ENCODE data around the gene KLK4. TPM values are rescaled to one million over a fixed set of nuclear protein-coding genes. Genes with fewer than 3 reads are reported as not detected.
"Not testable (repeated sequence)": the region's sequence is repeated elsewhere in the genome, so short reads cannot be mapped to it uniquely, and the experiment has no call there.

KLK4 gene
- total and polyA plus RNA-seq, 2 of the 4 experiments (the other 2 are of a cell fraction), result not detected

GRCh38 chr19:50896089-50896590, 15.1 kb downstream of the KLK4 start:
- dilution Hi-C loops (cut with HindIII; ENCODE audit: low sequenced_read_pairs, unreplicated experiment), result not testable (repeated sequence)
- WGBS, 2 experiments (ENCODE audit: extremely low coverage in 2 of 2, insufficient read length in 1 of 2), result no CpG with 5 or more reads among the region's 9 CpGs

More at GRCh38 chr19:50896089-50896590, 15.1 kb downstream of the KLK4 start:
- H3K9me1 ChIP-seq (ENCODE audit: insufficient read depth, low read length); H2AFZ ChIP-seq (replicated peaks; ENCODE audit: low read length, poor library complexity); H3K56ac ChIP-seq (ENCODE audit: extremely low read depth, insufficient read depth, low read length); H2BK15ac ChIP-seq (ENCODE audit: low read depth, low read length); POLR2A ChIA-PET (ENCODE audit: unreplicated experiment); ATAC-seq (ENCODE audit: low read depth); H4K91ac ChIP-seq (ENCODE audit: insufficient read depth, low read depth, low read length); CTCF ChIA-PET; H3K36me3 ChIP-seq (ENCODE audit: control insufficient read depth, insufficient read depth, low read length); H3K9ac ChIP-seq (ENCODE audit: low read depth, low read length); intact Hi-C loops (cut with micrococcal nuclease); BruUV-seq (replicated peaks); H4K8ac ChIP-seq (ENCODE audit: low read depth in 2 of 2, low read length in 2 of 2); H3K4me1 ChIP-seq (ENCODE audit: control insufficient read depth, insufficient read depth, low read length); H4K5ac ChIP-seq (ENCODE audit: low read depth, low read length); H4K20me1 ChIP-seq (ENCODE audit: insufficient read depth, low read length); H3K18ac ChIP-seq (ENCODE audit: low read depth, low read length); H3K4ac ChIP-seq (ENCODE audit: low read depth, low read length); H3K79me1 ChIP-seq (ENCODE audit: low read depth in 1 of 2, low read length in 2 of 2); H3K14ac ChIP-seq (replicated peaks; ENCODE audit: low read depth, low read length); in situ Hi-C loops (cut with MboI; ENCODE audit: low sequenced_read_pairs); H2AK9ac ChIP-seq (replicated peaks; ENCODE audit: low read depth, low read length, poor library complexity); H3K4me2 ChIP-seq (ENCODE audit: low read depth, low read length); H2AK5ac ChIP-seq (ENCODE audit: low read depth, low read length); H3K27me3 ChIP-seq (ENCODE audit: control insufficient read depth, insufficient read depth, low read length); H3K23ac ChIP-seq (ENCODE audit: low read depth, low read length); H3K9me3 ChIP-seq (ENCODE audit: control insufficient read depth, insufficient read depth, low read length); H2BK5ac ChIP-seq (ENCODE audit: low read depth, low read length, poor library complexity, severe bottlenecking); H3K27ac ChIP-seq (ENCODE audit: insufficient read depth, low read length); H2BK120ac ChIP-seq (ENCODE audit: low read depth, low read length); H3K4me3 ChIP-seq (ENCODE audit: insufficient read depth, low read depth, low read length); H2BK20ac ChIP-seq (ENCODE audit: low read depth, low read length); DNase-seq: not testable (repeated sequence)

Measured in IMR-90 (cell line).